Omental fat pad (tissue), 4 donors: ENCODE data around the gene SC5D. TPM values are rescaled to one million over a fixed set of nuclear protein-coding genes. Genes with fewer than 3 reads are reported as not detected.

ENCODE experiments used
- ATAC-seq: fragments of 150-250 bp; one replicate; pipeline ENCODE4 v1.9.1; 2016; ENCODE audit warnings: mild to moderate bottlenecking, moderate library complexity; ENCODE audit not compliant: low FRiP score
- DNase-seq: peaks from one replicate; pipeline ENCODE4 v3.0.0-alpha.2; 2019; ENCODE audit warnings: low spot score
- total RNA-seq, 4 donors: library from RNA; depleted of rRNA; stranded (reverse); fragments of >200 nt; gene quantifications; one replicate each; pipeline ENCODE4 v1.1.0, GENCODE V29; 2016
- TF ChIP-seq, protein P1 (sequence below), 3 donors: fragments of 450-650 bp; IDR thresholded peaks; one replicate each; pipeline ENCODE4 v1.5.1; 2016 to 2017; ENCODE audit warnings: antibody characterized with exemption in 3 of 3, mild to moderate bottlenecking in 3 of 3, moderate library complexity in 2 of 3

The SC5D gene
- total RNA-seq, 4 donors from 2014 or later, result 16.9 to 30.3 (median 26.8) TPM

DNA sequence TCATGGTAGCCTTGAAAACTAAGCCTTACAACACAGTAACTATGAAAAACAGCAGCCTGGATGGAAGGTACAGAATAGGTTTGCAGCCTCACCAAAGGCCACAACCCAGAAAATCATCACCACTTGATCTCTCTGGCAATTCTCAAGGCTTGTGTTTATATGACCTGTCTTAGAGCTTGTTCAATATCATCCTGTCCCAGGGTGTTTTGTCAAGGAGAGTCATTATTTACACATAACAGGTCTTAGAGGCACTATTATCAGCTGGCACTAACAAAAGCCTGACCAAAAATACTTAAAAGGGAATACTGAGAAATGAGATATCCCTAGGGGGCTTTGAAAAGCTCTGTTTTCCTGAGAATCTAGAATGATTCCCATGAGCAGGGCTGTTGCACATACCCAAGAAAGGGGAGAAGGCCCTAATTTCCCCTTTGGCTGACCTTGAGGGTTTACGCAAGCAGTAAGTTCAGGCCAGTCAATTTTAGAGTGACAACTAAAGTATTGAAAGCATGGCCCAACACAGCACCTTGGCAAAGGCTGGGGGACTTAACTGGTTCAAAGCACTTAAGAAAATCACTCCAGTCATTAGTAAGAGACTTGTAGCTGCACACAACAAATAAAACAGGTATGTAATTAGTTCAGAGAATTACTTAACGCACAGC, 7.9 kb downstream of the SC5D start:
- TF ChIP-seq, protein P1, sequence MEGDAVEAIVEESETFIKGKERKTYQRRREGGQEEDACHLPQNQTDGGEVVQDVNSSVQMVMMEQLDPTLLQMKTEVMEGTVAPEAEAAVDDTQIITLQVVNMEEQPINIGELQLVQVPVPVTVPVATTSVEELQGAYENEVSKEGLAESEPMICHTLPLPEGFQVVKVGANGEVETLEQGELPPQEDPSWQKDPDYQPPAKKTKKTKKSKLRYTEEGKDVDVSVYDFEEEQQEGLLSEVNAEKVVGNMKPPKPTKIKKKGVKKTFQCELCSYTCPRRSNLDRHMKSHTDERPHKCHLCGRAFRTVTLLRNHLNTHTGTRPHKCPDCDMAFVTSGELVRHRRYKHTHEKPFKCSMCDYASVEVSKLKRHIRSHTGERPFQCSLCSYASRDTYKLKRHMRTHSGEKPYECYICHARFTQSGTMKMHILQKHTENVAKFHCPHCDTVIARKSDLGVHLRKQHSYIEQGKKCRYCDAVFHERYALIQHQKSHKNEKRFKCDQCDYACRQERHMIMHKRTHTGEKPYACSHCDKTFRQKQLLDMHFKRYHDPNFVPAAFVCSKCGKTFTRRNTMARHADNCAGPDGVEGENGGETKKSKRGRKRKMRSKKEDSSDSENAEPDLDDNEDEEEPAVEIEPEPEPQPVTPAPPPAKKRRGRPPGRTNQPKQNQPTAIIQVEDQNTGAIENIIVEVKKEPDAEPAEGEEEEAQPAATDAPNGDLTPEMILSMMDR (IDR thresholded peaks at IDR 0.05), result no peak
- no peak for DNase-seq
- ATAC-seq, result no peak

DNA sequence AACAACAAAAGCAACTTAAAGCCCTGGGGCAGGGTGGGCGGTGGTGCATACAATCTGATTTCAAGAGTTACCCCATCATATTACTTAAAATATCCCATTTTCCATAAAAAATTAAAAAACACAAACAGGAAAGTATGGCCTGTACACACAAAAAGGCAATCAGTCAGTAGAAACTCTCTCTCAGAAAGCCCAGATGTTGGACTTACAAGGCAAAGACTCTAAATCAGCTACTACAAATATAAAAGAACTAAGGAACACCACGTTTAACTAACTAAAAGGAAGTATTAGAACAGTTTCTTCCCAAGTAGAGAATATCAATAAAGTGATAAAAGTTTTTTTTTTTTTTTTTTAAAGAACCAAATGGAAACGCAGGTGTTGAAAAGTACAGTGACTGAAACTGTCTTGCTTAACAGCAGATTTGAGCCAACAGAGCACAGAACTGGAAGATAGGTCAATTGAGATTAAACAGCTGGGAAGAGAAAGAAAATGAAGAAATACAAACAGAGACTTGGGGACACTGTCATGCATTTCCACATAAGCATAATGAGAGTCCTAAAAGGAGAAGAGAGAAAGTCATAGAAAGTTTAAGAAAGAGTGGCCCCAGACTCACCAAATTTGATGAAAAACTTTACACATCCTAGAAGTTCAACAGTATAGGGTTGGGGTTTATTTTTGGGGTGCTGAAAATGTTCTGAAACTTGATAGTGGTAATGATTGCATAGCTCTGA, 8.6 kb downstream of the SC5D start:
- ATAC-seq (no peak), DNase-seq (no peak)
- TF ChIP-seq, protein P1 (IDR thresholded peaks at IDR 0.05), result no peak

DNA sequence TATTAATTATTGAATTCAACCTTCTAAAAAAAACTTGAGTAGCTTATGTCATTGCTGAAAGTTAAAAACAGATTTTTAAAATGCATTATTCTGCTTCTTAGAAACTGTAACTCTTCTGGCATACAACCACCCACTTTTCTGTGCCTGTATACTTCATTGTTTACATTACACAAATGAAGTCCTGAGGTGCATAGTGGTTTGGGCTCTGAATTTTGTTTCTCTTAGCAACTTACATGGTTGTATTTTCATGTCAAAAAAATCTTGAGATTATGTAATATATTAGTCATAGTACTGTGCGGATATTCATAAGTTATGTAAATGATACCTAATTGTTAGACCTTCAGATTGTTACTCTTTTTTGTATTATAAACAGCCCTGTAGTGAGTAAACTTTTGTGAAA, 12.2 kb downstream of the SC5D start:
- no peak for DNase-seq
- TF ChIP-seq, protein P1 (IDR thresholded peaks at IDR 0.05), result no peak
- ATAC-seq, result no peak

DNA sequence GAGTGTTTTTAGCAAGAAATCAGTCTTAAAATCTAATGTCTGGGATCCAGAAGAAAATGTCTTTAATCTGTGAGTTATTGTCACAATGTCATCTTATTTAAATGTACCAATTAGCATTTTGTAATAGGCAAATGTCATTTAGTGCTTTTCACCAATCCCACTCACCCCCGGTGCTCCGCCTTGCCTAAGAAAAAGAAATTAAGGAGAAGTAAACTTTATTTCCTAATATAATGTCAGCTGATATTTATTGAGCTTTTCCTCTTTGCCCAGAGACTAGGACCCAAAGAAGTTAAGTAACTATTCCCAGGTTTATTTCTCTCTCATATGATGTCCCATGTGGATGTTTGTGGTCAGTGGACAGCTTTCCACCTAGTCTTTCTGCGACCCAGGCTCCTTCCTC, 16.2 kb downstream of the SC5D start:
- DNase-seq, result no peak
- ATAC-seq, result no peak

DNA sequence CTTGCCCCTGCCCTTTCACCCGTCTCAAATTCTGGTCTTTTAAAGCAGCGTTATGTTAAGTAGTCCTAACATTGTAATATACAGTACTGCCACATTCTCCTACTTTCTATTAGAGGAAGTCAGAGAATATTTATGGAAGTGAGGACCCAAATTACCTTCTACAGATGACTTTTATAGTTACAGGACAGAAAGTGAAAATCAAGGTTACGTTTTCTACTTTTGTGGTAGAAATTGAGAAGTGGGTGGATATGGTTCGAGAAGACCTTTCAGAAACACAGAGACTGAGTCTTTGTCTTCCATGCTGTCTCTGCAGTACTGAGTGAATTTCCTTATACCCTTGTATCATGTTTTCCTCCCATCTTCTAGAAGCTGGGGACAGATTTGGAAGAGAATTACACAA, 17.1 kb downstream of the SC5D start:
- DNase-seq (no peak), ATAC-seq (no peak)
- TF ChIP-seq, protein P1 (IDR thresholded peaks at IDR 0.05), result no peak

More for the DNA sequence above, 16.2 kb downstream of the SC5D start:
- TF ChIP-seq, protein P1 (IDR thresholded peaks at IDR 0.05), result no peak

DNA sequence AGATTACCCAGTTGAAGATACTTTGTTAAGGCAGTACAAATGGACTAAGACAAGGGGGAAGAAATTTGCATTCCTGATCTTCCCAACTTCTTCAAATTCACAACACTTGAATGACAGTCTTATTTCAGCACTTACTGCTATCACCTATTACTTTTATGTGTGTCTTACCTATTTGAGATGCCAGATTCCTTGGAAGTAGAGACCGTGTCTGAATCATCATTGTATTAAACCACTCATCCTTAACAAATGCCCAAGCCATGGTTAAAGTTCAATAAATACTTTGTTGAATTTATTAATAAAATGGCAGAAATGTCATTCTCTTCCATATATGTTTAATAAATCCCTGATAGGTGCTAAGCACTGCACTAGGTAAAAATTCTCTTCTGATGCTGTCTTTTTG, 18.3 kb downstream of the SC5D start:
- no peak for ATAC-seq
- DNase-seq, result no peak

More for the DNA sequence above, 18.3 kb downstream of the SC5D start:
- TF ChIP-seq, protein P1 (IDR thresholded peaks at IDR 0.05), result no peak
